Fibroblast of pulmonary artery (primary cell): ENCODE measurements around the gene DEAF1.

Experiments used
- DNase-seq: peaks from one replicate; pipeline ENCODE4 v3.0.0-alpha.2; 2010; ENCODE audit warnings: low read depth
- H3K4me3 ChIP-seq: replicated peaks from 2 replicates; pipeline ENCODE4 v1.5.1; 2011; ENCODE audit warnings: low read depth, mild to moderate bottlenecking, control low read depth, low read length, moderate library complexity
- CTCF ChIP-seq: IDR thresholded peaks from 2 replicates; pipeline ENCODE4 v1.5.1; 2011; ENCODE audit warnings: mild to moderate bottlenecking, control low read depth, low read length, inconsistent platforms; ENCODE audit errors: missing control alignments

The DEAF1 gene

GRCh38 chr11:673866-674265, 21.2 kb downstream of the DEAF1 start:
- TF ChIP-seq CTCF = no peak
- no peak for DNase-seq
- H3K4me3 ChIP-seq = no peak overlapping the region

GRCh38 chr11:665704-666281, 29.2 kb downstream of the DEAF1 start:
- DNase-seq = peak; percentile 5
- H3K4me3 ChIP-seq = no peak overlapping the region
- TF ChIP-seq CTCF = no peak

- no peak for TF ChIP-seq CTCF
- no peak for DNase-seq
- no peak overlapping the region for H3K4me3 ChIP-seq
Observed at GRCh38 chr11:665062-665703, 29.8 kb downstream of the DEAF1 start.

GRCh38 chr11:662689-663274, 32.2 kb downstream of the DEAF1 start:
- peak; percentile 68 for TF ChIP-seq CTCF
- peak; percentile 63 for DNase-seq
- no peak overlapping the region for H3K4me3 ChIP-seq

- TF ChIP-seq CTCF = no peak
- DNase-seq = no peak
- no peak overlapping the region for H3K4me3 ChIP-seq
Observed at GRCh38 chr11:660681-661444, 34.2 kb downstream of the DEAF1 start.

GRCh38 chr11:660281-660680, 34.7 kb downstream of the DEAF1 start:
- no peak overlapping the region for H3K4me3 ChIP-seq
- no peak for TF ChIP-seq CTCF
- DNase-seq = no peak
